HG03159 (cell line): ENCODE results near the gene NADK.
"Not testable (repeated sequence)": the region's sequence is repeated elsewhere in the genome, so short reads cannot be mapped to it uniquely, and the experiment has no call there.

Source experiments
- ATAC-seq: cut with Tn5 transposase; IDR thresholded peaks from one replicate; pipeline ENCODE4 v1.9.1; 2021; ENCODE audit warnings: mild to moderate bottlenecking, moderate library complexity; ENCODE audit not compliant: unreplicated experiment

The NADK gene

DNA sequence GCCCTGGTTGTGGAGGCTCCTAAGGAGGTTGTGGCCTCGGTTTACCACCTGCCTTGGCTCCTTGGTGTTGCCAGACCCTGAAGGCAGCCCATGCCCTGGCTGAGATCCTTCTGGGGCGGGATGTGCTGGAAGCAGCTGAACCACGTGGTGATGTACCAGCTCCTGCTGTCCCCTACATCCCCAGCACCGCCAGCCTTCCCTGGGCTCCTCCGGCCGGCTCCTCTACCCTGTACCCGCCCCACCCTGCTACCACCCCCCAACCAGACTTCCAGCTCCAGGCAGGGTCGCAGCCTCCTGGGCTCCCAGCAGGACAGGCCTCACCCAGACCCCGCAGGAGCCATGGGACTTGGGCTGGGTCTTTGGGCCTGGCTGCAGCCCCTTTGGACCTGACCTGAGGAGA lies 28.3 kb downstream of the NADK start:
- not testable (repeated sequence) for ATAC-seq

DNA sequence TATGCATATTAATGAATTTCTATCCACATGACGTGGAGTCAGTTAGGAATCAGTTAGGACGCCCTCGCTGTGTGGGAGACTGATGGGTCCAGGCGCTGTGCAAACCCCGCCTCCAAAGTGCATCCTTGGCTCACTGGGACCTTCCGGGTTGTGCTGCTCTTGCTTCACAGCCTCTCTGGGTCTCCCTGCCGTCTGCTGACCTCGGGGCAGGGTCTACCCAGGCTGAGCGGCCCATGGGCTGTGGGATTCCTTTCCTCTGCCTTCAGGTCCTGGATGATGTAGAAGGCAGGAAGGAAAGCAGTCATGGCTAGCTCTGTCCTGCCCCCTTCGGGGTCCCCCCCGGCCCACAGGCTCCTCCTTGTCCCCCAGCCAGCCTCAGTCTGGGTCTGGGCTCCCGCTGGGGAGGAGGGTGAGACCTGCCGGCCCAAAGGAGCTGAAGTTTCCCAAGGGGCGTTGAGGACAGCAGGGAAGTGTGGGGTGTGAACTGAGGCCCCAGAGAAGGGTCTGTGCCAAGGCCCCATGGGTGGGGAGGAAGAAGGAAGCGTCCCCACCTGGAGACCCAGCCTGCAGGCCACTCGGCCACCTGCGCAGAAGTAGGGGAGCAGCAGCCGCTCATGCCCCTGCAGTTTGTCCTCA lies 29.5 kb downstream of the NADK start:
- no peak for ATAC-seq

DNA sequence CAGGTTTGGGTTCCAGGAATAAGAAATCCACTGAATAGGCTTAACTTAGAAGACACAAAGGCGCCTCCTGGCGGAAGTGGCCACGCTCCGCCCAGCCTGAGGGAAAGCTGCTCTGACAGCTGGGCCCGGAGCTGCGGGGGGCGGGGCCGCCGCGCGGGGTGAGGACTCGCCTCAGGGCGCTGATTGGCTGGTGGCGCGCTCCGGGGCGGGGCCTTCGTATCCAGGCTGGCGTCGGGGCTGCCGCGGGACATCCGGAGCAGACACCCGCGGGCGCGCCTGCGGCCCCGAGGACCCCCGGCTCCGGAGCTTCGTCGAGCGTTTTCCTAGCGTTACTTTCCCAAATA lies 31.7 kb downstream of the NADK start:
- peak; percentile 67 for ATAC-seq

DNA sequence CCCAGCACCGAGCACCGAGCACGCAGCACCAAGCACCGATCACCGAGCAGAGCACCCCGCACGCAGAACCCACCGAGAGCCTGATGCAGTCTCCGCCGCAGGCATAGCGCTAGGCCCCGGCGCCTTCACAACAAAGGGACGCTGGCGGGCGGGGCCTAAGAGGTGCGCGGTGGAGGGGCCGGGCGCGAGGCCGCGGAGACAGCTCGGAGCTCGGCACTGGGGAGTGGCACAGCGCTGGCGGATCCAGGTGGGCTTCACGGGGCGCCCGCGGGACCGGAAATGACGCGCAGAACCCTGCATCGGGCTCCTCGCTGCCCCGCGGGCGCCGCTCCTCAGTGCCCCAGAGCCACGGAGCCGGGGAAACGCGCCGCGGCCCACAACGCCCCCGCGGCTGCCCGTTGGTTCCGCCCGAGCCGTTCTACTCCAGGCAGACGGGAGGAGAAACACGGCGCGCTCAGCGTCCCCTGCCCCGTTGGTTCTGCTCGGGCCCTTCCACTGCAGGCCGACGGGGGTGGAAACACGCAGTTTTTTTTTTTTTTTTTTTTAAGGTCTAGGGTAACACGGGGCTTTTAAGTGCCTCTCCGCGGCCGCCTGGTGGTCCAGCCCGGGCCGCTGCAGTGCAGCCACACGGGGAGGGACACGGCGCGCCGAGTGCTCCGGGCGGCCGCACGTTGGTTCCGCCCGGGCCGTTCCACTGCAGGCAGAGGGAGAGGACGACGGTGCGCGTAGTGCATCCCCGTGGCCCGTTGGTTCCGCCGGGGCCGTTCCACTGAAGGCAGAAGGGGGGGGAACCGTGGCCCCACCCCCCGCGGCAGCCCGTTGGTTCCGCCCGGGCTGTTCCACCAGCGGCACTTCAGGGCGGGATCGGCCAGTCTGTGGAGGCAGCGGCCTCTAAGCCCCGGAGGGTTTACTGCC lies 32.4 kb downstream of the NADK start:
- peak; percentile 71 for ATAC-seq

DNA sequence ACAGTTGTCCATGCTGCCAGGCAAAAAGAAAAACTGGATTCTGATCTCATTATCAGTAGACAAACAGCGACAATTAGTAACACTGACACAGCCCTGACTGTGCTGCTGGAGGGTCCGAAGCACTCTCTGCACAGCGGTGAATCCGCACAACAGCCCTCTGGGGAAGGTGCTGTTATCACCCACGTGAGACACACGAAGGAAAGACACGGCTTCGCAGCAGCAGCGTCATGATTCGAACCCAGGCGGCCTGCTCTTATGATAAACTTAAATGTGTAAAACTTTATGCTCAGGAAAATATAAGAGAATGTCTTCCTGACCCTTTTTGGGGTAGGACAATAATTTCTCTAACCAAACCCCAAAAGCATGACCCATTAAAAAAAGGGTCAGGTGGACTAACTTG lies 35.7 kb downstream of the NADK start:
- ATAC-seq = not testable (repeated sequence)

DNA sequence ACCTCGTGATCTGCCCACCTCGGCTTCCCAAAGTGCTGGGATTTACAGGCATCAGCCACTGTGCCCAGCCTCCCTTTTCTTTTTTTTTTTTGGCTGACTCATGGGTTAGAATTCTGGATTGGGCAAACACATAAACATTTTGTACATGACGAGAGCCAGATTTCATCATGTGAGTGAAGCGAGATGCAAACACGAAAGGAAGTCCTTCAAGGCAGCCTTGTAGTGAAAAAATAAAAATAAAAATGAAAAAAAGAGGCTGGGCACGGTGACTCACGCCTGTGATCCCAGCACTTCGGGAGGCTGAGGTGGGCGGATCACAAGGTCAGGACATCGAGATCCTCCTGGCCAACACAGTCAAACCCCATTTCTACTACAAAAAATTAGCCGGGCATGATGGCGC lies 37.3 kb downstream of the NADK start:
- ATAC-seq = not testable (repeated sequence)

DNA sequence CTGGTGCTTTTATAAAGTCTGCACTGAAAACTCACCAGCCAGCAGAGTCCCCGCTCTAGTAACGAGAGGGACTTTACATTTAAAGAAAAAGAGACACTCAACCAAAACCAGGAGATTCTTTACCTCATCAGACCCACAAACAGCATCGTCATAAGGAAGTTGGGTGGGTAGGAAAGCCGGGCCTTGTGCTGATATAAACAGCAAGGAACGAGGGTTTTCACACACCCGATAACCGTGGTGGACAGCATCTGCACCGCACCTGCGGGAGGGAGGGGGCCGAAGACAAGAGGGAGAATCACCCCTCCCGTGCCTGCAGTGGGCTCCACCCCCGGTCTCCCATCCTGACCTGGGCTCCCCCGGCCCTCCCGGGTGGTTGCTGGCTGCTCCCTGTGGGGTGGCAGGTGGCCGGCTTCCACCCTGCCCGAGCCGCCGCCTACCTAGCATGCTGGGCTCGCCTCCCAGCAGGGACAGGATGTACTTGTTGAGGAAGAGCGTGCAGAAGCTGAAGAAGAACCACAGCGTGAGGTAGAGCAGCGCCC lies 39.4 kb downstream of the NADK start:
- not testable (repeated sequence) for ATAC-seq

DNA sequence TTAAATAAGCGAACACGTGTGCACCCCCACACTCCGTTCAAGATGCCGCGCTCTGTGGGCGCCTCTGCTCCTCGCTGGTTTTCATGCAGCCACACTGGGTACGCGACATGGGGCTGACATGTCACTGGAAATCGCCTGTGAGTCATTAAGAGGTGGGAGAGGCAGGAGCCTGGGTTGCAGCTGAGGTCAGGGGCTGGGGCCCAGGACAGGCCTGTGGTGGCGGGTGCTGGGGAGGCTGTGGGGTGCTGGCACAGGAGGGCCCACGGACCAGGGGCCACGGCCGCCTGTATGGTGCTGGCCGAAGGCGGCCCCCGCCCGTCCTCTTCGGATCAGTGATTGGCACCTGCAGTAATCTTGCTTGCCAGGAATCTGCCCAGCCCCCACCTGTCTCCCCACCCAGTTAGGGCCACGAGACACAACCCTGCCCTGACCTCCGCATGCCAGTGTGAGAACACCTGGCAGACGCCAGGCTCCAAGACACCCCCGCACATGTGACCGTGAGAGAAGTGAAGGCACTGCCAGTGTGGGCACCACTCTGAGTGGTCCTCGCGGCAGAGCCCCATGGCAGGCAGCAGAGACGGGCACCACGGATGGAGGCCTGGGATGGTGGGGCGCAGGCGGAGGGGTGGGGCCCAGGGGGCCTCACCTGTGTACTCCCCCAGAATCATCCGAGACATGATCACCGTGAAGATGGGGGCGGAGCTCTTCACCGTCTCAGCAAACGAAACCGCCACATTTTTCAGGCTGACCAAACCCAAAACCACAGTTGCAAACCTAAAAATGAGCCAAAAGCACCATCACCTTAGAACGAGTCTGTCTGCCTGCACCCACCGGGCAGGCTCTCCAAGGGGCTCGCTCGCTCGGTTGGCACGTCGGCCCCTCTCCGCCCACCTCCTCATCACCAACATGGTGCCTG lies 40.3 kb downstream of the NADK start:
- not testable (repeated sequence) for ATAC-seq

DNA sequence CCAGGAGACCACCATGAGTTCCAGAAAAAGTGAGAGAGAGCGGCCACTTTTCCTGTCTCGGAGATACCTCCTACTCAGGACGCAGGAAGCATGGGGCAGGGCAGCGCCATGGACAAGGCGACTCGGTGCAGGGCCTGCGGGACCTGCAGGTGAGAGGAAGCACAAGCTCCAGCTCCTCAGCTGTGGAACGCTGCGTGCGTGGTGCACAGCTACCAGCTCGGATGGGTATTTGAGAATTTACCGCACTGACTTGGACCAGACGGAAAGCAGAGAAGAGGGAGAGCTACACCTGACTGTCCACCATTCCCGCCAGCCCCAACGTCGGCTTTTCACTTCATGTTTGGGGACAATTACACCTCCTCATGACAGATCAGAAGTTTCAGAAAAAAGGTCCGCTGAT lies 45.9 kb downstream of the NADK start:
- no peak for ATAC-seq

DNA sequence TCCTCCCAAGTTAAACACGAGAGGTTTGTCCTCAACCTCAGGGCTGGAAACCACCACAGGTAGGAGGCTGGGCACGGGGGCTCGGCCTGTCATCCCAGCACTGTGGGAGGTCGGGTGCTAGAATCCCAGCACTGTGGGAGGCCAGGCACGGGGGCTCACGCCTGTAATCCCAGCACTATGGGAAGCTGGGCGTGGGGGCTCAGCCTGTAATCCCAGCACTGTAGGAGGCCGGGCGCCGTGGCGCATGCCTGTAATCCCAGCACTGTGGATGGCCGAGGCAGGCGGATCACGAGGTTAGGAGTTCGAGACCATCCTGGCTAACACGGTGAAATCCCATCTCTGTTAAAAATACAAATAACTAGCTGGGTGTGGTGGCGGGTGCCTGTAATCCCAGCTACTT lies 47.4 kb downstream of the NADK start:
- ATAC-seq = no peak

DNA sequence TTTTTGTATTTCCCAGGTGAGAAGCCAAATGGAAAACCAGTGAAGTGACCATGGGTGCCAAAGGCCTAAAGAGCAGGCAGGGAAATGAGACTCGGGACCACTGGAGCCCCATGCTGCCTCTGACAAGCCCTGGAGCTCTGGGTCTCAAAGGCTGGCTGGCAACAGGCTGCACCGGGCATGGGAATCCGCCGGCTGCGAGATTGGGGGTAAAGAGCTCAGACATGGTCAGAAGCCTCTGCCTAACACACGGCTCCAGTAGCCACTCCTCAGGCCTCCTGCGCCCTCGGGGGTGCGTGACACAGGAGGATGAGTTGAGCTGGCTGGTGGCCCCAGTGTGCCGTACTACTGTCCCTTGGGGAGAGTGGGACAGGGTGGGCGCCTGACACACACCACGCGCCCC lies 48.0 kb downstream of the NADK start:
- ATAC-seq = not testable (repeated sequence)

DNA sequence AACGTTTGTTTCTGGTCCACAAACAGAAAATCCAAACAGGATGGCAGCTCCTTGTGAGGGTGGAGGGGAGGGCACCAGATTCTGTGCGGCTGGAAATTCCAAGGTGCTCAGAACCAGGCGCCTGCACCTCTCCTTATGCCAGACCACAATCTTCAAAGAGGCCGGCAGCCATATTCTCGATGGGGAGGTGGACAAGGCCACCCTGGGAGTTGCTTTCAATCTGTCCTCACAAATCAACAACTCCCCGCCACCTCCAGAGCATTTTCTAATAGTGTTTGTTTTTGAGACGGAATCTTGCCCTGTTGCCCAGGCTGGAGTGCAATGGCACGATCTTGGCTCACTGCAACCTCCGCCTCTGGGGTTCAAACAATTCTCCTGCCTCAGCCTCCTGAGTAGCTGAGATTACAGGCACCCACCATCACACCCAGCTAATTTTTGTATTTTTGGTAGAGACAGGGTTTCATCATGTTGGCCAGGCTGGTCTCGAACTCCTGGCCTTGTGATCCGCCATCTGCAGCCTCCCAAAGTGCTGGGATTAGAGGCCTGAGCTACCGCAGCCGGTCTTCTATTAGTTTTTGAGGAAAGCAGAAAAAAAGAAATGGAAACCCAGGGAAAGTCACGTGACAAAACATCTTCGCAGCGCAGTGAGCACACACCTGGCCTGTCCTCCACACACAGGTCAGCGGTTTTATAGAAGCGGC lies 49.0 kb downstream of the NADK start:
- ATAC-seq = not testable (repeated sequence)

DNA sequence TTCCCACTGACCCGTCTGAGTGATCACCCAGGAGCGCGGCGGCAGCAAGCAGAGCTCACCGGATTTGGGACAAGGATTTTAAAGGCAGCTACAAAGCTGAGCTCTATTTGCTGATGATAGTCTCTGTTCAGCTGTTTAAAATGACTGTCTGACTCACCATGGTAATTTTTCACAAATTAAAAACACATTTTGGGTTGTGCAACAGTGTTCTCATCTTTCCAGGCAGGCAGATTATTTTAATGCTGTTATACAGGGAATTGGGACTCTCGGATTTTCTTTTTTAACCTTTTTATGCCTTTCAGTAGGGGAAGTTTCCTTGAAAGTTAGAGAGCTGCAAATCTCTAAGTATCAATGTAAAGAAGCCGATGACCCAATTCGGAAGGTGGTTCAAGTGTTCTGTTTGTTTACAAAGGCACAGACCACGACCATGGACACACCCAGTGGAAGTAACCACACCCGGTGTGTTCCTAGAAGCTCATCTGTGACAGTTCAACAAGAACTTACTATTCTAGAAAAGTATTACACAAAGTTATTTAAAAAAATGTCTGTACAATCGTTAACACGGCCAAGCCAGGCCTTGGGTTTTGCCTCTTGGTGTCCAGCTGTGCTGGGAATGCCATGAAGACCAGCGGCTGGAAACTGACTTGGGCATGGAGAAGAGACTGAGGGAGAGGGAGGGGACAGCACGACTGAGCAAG lies 49.8 kb downstream of the NADK start:
- ATAC-seq = not testable (repeated sequence)

DNA sequence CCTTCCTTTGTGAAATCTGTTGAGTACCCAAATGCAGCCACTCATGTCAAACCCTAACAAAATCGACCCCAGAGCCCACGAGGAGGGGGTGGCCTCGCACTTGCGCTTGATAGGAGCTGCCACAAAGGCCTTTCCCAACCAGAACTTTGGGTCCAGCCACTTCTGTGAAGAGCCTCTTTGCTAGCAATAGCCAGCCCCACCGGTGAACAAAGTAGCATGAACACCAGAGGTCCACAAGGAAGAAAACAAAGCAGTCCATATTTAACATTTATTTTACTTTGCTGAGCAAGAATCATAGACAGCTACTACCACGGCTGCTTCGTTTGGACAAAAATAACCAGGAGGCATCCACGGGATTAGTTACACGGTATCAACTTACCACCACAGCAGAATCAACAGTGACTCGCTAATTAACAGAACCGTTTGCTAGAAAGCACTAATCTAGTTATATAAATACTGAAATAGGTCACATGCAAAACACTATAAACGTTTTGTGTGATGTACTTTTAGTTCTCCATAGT lies 51.1 kb downstream of the NADK start:
- not testable (repeated sequence) for ATAC-seq

DNA sequence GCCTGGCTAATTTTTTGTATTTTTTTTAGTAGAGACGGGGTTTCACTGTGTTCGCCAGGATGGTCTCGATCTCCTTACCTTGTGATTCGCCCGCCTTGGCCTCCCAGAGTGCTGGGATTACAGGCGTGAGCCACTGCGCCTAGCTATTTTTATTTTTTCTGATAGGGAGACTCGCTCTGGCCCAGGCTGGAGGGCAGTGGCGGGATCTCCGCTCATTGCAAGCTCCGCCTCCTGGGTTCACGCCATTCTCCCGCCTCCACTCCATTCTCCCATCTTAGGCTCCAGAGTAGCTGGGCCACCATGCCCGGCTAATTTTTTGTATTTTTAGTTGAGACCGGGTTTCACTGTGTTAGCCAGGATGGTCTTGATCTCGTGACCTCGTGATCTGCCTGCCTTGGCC lies 52.2 kb downstream of the NADK start:
- not testable (repeated sequence) for ATAC-seq

DNA sequence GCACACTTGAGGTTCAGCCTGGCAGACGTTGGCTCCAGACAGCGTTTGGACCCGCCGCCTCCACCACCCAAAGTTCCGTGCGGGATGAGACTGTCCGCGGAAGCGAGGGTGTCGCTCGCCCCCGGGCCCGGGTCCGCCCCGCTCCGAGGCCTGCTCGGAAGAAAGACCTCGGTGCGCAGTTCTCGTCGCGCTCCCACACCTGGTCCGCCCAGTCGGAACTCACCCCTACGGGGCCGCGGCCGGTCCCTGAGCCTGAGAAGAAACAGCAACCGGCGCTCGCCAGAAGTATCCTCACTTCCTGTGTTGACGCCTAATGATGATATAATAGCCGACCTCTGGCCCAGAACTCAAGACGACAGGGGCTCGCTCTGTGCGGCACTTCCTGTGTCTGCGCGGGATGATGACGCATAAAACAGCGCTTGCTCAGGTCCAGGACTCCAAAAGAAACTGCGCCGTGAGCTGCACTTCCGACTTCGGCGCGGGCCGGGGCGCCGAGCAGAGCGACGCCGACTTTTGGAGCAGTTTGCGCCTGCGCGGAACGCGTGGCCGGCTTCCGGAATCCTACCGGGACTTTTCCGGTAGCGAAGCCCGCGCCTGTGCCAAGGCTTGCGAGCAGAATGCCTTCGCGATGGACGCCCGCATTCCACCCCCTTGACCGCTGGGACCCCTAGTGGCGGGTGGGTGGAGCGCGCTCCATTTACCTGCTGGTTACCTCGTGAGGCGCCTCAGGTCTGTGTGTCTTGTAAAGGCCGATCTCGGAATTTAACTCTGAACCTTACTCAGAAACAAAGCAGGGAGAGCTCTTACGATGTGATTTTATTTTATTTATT lies 54.0 kb downstream of the NADK start, which contains the start of gene CDK11A:
Gene CDK11A (minus strand): TSS at position 323 of the 830 bp plus-strand sequence. CDS start 1,539 bp downstream, outside the sequence.
- peak; percentile 94 for ATAC-seq

DNA sequence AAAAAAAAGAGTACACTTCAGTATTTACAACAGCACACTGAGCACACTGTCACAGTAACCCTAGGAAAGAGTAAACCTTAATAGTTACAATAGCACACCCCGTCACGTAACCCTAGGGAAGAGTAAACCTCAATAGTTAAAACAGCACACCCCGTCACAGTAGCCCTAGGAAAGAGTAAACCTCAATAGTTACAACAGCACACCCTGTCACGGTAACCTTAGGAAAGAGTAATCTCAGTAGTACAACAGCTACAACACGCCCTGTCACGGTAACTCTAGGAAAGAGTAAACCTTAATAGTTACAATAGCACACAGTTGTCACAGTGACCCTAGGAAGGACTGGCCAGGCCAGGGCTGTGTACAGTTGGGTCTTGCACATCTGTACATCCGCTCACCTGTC lies 57.1 kb downstream of the NADK start:
- ATAC-seq = no peak

DNA sequence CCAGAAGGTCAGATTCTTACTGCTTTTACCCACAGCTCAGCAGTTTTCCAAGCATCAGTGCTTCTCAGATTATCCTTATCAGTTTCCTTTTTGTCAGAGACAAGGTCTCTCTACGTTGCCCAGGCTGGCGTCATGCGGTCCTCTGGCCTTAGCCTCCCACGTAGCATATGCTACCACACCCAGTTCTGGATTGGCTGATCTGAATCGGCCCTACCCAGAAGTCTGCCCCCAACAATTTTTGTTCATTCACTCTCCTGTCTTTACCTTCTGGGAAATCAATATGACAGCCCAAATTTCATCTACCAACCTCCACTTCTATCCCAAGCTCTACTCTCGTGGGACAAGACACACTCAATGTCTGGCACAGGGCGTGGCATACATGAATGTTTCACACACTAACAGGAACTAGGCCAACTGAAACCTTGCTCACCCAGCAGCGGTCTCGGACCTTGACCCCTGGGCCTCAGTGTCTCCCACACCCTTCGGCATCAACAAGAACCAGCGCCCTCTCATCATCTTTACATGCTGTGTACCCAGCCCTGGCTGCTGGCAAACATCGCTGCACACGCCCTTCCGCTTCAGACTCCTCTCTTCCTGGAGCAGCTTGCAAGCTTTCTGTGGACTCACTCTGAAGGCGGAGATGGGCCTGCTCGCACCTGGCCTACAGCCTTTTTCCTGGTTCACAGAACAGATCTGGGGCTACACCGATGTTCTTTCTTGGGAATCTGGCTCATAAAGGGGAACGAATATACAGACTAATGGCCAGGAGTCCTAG lies 63.0 kb downstream of the NADK start:
- ATAC-seq = not testable (repeated sequence)
